ENCODE measurements around the gene HACD4.
"Not testable (repeated sequence)": the region's sequence is repeated elsewhere in the genome, so short reads cannot be mapped to it uniquely, and the experiment has no call there.

Gene HACD4

GRCh38 chr9:20974191-20974938, 57.1 kb downstream of the HACD4 start:
- H3K27me3 ChIP-seq (ENCODE audit: low read depth); in situ Hi-C loops (cut with MboI; ENCODE audit: low sequenced_read_pairs); H3K4me1 ChIP-seq; H3K4me3 ChIP-seq; H3K36me3 ChIP-seq (replicated peaks); H3K9me3 ChIP-seq; DNase-seq (ENCODE audit: low spot score in 2 of 2): not testable (repeated sequence)

- H3K4me1 ChIP-seq; H3K27me3 ChIP-seq (ENCODE audit: low read depth); DNase-seq (ENCODE audit: low spot score in 2 of 2); H3K4me3 ChIP-seq; in situ Hi-C loops (cut with MboI; ENCODE audit: low sequenced_read_pairs); H3K9me3 ChIP-seq; H3K36me3 ChIP-seq (replicated peaks): not testable (repeated sequence)
Observed at GRCh38 chr9:20973246-20973947, 58.0 kb downstream of the HACD4 start.

GRCh38 chr9:20972684-20973083, 58.8 kb downstream of the HACD4 start:
- Histone ChIP-seq H3K4me1 (0 out of 2 replicates have a peak, but pooled peaks cover 2% of the 10 kb centered on the region), H3K27me3 (ENCODE audit: low read depth) (no peaks in the 10 kb centered on the region), H3K9me3 (no peaks in the 10 kb centered on the region), H3K4me3 (no peak overlapping the region), H3K36me3 (replicated peaks) (peaks cover 6% of the 10 kb centered on the region; the same call in 1 of the 2 replicates)
- in situ Hi-C loops (cut with MboI; ENCODE audit: low sequenced_read_pairs), result no loop called here
- no peak for DNase-seq (ENCODE audit: low spot score in 2 of 2)

- in situ Hi-C loops (cut with MboI; ENCODE audit: low sequenced_read_pairs), result no loop called here
- H3K36me3 ChIP-seq (replicated peaks), result no peaks in the 10 kb centered on the region
- H3K27me3 ChIP-seq (ENCODE audit: low read depth), result no peaks in the 10 kb centered on the region
- H3K4me1 ChIP-seq, result peaks cover 3% of the 10 kb centered on the region; the same call in 1 of the 2 replicates
- H3K4me3 ChIP-seq, result no peak overlapping the region
- no peaks in the 10 kb centered on the region for H3K9me3 ChIP-seq
- peak; percentile 9 to 81 for DNase-seq (ENCODE audit: low spot score in 2 of 2)
Observed at GRCh38 chr9:20962536-20963225, 68.8 kb downstream of the HACD4 start.

- Histone ChIP-seq H3K4me1 (peaks cover 10% of the 10 kb centered on the region), H3K27me3 (ENCODE audit: low read depth) (no peaks in the 10 kb centered on the region), H3K36me3 (replicated peaks) (peaks cover 9% of the 10 kb centered on the region), H3K4me3 (no peak overlapping the region), H3K9me3 (no peaks in the 10 kb centered on the region)
- no peak for DNase-seq (ENCODE audit: low spot score in 2 of 2)
- in situ Hi-C loops (cut with MboI; ENCODE audit: low sequenced_read_pairs), result no loop called here
Observed at GRCh38 chr9:20950707-20951106, 80.7 kb downstream of the HACD4 start.
